ENCODE results near the gene LNX1.

- TF ChIP-seq CTCF (IDR thresholded peaks at IDR 0.05) (no peak), ZFX (IDR thresholded peaks at IDR 0.05; ENCODE audit: borderline replicate concordance) (no peak)
Measured at GRCh38 chr4:53511014-53511413, 80.3 kb downstream of the LNX1 start.
